ENCODE measurements around the gene TPRKB.
"Not testable (repeated sequence)": the region's sequence is repeated elsewhere in the genome, so short reads cannot be mapped to it uniquely, and the experiment has no call there.

The TPRKB gene

DNA sequence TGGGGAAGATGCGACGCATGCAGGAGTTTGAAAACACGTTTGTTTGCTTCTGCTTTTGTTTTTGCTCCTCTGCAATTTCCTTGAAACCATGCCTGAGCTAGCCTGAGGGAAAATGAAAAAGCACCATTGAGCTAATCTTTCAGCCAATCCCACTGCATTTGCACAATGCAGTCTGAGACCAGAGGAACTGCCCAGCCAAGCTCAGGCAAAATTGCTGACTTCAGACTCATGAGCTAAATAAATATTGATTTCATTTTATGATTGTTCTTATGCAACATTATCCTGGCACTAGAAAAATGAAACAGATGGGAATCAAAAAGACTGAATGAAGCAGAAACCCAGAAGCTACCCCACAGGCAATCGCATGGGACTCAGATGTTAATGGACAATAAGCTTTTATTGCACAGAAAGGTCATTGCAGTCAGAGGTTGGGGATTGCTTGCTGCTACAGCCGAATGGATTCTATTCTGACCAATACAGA is 37.0 kb downstream of the TPRKB start:
- no peak for DNase-seq (ENCODE audit: low read depth)

DNA sequence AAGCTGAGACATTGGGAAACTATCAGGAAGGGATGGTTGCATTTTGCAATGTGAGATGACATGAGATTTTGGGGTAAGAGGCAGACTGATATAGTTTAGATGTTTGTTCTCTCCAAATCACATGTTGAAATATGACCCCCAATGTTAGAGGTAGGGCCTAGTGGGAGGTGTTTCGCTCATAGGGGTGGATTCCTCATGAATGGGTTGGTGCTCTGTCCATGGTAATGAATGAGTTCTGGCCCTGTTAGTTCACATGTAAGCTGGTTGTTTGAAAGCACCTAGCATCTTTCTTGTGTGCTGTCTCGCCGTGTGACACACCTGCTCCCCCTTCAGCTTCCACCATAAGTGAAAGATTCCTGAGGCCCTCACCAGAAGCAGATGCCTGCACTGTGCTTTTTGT is 37.7 kb downstream of the TPRKB start:
- DNase-seq (ENCODE audit: low read depth): no peak

DNA sequence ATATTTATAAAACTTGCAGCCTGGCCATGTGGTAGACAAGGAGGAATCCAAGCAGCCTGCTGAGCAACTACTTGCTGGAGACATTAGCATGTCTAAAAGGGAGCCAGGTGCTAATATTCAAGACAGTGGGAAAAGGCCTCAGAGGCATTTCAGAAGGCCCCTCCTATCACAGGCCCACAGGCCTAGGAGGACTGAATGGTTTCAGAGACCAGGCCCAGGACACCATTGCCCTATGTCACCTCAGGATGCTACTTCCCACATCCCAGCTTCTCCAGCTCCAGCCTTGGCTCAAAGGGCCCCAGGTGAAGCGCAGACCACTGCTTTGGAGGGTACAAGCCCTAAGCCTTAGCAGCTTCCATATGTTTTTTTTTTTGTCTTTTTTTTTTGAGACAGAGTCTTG is 39.0 kb downstream of the TPRKB start:
- no peak for DNase-seq (ENCODE audit: low read depth)

DNA sequence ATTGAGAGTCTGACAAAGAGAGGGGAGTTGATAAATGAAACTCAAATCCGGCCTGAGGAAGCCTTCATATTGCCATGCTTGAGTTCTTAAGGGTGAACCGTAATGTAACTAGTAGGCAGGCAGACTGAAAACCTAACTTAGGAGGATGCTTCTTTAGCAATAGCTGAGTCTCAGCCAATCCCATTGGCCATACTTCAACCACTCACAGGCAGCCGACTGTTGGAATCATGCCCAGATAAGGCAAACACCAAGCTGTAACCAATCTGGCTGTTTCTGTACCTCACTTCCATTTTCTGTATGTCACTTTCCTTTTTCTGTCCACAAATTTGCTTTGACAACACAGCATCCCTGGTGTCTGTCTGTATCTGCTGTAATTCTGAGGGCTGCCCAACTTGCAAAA is 39.5 kb downstream of the TPRKB start:
- DNase-seq (ENCODE audit: low read depth): no peak

DNA sequence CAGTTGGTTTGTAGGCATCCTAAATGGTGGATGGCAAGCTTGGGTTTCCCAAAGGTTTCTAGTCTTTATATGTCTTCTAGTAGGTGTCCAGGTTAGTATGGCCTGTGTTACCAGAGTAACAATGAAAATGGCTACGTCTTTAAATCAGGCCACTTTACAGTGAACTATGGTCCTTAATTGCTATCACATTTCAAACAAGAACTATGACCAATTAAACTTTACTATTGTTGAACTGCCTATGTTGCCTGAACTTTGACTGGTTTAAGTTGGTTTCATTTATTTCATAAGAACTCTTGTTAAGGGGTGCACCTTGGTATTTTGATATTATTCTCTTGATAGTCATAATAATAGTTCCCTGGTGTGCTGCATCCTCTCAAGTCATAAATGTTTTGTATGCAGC is 40.2 kb downstream of the TPRKB start:
- not testable (repeated sequence) for DNase-seq (ENCODE audit: low read depth)

DNA sequence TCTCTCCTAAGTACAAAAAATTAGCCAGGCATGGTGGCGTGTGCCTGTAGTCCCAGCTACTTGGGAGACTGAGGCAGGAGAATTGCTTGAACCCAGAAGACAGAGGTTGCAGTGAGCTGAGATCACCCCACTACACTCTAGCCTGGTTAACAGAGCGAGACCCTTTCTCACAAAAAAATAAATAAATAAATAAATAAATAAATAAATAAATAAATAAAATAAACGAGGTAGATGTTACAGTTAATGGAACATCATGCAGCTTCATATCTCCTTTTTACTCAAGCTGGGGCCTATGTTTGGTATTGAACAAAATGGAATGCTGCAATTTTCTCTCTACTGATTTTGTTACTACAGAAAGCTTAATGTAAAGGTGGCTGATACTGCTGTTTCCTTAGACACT is 40.6 kb downstream of the TPRKB start:
- DNase-seq (ENCODE audit: low read depth): not testable (repeated sequence)

DNA sequence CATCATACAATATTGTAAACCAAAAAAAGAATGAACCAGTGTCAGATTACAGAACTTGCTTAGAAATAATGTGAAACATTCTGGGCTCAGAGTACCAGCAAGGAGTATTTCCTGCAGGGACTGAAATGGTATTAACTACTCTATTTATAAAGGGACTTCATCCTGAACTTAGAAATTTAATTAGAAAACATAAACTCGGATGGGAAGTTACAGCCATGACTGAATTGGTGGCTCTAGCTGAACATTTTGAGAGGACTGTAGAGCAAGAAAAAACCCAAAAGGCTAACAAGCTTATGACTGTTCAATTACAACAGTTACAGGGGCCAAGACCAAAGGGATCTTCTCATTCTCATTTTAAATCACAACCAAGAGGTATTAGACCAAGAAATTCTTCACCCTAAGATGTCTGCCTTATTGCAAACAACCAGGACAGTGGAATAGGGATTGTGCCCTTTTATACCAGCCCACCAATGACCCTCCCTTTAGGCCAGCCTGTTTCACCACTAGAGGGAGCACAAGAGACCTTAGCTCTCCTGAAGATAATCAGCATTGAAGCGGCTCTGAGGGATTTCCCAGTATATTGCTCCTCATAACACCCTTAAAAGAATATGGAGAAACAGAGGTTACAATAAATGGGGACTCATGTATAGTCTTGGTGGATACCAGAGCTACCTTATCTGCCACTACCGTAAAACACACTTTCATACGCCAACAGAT is 46.6 kb downstream of the TPRKB start:
- not testable (repeated sequence) for DNase-seq (ENCODE audit: low read depth)

DNA sequence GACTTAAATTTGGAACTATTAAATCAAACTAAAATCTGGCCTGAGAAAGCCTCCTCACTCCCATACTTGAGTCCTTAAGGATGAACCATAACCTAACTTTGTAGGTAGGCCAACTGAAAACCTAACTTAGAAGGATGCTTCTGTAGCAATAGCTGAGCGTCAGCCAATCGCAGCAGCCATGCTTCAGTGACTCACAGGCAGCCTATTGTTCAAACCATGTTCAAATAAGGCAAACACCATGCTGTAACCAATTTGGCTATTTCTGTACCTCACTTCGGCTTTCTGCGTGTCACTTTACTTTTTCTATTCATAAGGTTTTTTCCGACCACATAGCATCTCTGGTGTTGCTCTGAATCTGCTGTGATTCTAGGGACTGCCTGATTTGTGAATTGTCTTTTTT is 48.7 kb downstream of the TPRKB start:
- not testable (repeated sequence) for DNase-seq (ENCODE audit: low read depth)

DNA sequence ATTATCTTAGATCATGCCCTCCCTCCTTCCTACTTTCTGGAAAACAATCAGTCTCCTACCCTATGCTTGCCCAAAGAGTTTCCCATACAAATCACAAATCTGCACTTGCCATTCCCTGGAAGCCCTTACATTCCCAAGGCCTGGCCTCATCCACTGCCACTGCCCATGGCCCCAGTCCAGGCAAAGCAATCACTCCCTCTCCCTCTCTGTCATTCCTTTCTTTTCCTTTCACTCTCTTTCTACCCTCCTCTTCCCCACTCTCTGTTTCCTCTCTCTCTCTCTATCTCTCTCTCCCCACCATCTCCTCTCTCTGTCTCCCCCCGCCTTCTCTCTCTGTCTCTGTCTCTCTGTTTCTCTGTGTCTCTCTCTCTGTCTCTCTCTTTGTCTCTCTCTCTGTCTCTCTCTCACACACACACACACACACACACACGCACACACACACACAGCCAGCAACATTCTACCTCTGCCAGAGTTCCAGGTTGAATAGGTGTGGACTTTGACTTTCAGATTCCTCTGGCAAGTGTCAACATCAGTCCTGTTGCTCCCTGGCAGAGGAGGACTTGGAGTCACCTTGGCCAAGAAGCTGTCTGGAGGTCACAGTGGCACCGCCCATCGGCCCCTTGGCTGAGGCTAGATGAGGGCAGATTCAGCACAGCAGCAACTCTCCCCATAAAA is 51.2 kb downstream of the TPRKB start:
- no peak for DNase-seq (ENCODE audit: low read depth)

DNA sequence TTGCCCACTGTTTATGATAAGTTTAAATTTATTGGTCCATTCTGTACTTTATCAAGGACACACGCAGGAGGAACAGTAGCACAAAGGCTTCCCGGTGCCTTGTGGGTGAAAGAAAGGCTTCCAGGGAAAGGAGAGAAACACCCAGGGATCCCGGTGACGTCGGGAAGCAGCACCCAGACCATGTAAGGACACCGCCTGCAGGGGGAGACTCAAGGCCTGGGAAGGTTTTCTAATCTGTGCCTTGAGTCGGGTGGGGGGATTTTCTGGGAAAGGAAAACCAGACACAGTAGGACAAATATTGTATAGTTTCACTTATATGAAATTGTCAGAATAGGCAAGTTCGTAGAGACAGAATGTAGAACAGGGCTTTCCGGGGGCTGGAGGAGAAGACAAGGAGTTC is 52.2 kb downstream of the TPRKB start:
- not testable (repeated sequence) for DNase-seq (ENCODE audit: low read depth)

DNA sequence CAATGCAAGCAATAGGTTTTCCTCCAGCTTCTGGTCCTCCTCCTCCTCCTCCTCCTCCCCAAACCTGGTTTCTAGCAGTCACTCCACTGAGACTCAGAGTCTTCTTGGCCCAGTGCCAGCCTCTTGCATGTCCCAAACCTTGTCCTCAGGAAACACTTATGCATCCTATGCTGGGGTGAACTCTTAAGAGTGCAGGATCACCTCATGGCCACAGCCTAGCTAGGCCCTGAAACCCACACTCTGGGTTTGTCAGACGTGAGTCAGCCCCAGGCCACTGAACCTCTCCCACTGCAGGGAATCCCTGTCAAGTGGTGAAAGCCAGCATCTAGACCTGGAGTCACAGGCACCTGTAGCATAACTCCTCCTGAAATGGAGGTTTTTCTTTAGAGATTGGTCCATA is 52.8 kb downstream of the TPRKB start:
- not testable (repeated sequence) for DNase-seq (ENCODE audit: low read depth)

DNA sequence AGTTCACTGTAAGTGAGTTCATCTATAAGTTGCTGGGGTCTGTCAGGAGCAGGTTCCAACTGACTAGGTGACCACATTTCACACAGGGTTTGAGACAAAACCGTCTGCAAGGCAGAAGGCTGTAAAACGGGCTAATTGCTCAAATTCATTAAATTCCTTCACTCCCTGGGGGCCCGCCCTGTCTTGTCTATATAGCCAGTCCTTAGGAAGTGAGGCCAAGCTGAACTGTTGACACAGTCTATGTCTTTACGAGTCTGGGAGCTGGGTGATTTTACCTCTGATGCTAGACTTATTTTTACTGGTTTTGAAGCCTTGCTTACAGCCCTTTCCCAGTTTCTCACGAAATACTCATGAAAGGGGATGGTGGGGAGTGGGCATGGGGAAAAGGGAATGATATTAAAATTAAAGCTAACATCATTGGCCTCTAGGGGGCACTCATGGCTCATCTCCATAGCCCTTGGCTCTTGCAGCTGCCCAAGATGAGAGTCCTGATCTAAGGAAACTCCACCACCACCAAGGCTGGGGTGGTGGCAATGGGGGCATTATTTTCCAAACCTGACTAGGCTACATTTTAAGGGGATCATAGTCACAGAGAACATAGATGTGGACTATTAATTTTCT is 57.1 kb downstream of the TPRKB start:
- not testable (repeated sequence) for DNase-seq (ENCODE audit: low read depth)

Measured in T follicular helper cell (primary cell).